NCI-H2227 (cell line): Measurements from ENCODE around the gene RAB25.
"Not testable (repeated sequence)": the region's sequence is repeated elsewhere in the genome, so short reads cannot be mapped to it uniquely, and the experiment has no call there.

Experiments
- DNase-seq: peaks from one replicate; lab custom pipeline; 2025; ENCODE audit not compliant: unreplicated experiment; lab: John Stamatoyannopoulos, UW

RAB25 gene

DNA sequence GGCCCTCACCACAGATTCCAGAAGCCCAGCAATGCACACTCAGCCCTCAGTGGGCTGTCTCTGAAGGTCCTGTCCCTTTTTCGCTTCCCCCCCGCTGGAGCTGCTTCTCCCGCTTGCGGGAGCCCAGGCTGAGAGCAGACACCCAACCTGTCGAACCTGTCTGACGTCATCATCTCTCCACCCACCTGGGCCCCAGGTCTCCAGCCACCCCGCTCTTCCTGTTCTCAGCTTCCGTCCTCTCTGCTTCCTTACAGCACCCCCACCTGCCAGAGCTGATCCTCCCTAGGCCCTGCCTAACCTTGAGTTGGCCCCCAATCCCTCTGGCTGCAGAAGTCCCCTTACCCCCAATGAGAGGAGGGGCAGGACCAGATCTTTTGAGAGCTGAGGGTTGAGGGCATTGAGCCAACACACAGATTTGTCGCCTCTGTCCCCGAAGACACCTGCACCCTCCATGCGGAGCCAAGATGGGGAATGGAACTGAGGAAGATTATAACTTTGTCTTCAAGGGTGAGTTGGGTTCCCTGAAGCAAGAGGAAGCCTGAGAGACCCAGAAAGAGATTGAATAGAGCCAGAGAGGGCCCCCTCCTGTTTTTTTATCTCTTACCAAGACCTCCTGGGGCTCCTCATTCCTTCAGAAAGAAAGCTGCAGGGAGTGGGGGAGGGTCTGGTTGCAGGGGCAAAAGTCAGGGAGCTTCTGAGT, at the start of gene RAB25:
Gene RAB25, plus strand, starts transcription at position 224 of the 700 bp plus-strand sequence. Its CDS starts 241 bp downstream, at position 465.
- no peak for DNase-seq

GRCh38 chr1:156012051-156012817, 48.7 kb upstream of the RAB25 start:
- no peak for DNase-seq

- no peak for DNase-seq
Observed at GRCh38 chr1:156014829-156015228, 46.1 kb upstream of the RAB25 start.

DNA sequence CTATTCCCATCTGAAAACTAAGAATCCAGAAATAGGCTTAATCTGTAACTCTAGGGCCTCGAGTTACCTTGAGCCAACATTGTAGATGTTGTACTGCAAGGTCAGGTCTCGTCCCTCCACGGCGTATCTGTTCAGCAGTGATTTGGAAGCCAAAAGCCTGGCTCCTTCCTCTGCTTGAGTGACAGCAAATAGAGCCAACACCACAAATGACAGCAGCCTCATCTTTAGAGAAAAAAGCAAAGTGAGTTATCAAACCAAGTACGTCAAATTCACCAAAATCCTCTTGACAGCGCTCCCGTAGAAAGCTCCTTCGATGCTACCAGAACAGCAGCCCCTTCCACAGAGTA, 41.0 kb upstream of the RAB25 start:
- no peak for DNase-seq

- peak; percentile 96 for DNase-seq
Observed at GRCh38 chr1:156020293-156021092, 40.5 kb upstream of the RAB25 start, which contains the start of gene SSR2. SSR2 (minus strand) TSS chr1:156020951; CDS start chr1:156020167, 784 bp downstream.

GRCh38 chr1:156021093-156021428, 39.9 kb upstream of the RAB25 start:
- DNase-seq, result no peak

- no peak for DNase-seq
Observed at GRCh38 chr1:156021954-156022353, 39.0 kb upstream of the RAB25 start.

DNA sequence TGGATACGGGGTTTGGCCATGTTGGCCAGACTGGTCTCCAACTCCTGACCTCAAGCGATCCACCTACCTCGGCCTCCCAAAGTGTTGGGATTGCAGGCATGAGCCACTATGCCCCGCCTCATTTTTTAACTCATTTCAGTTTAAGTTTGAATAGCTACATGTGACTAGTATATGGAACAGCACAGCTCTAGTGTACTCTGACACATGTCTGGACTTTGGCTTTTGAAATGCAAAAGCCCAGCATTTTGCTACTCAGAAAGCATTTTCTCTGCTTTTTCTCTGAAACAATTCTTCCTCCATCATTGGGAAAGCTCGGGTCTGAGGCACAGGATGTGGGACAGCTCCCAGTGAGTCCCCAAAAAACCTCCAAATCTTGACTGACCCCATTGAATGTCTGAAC, 36.2 kb upstream of the RAB25 start:
- DNase-seq, result no peak

GRCh38 chr1:156025876-156026275, 35.1 kb upstream of the RAB25 start:
- DNase-seq, result peak; percentile 70

GRCh38 chr1:156026588-156026987, 34.4 kb upstream of the RAB25 start:
- DNase-seq, result no peak

GRCh38 chr1:156033011-156033410, 27.9 kb upstream of the RAB25 start:
- DNase-seq, result no peak

DNA sequence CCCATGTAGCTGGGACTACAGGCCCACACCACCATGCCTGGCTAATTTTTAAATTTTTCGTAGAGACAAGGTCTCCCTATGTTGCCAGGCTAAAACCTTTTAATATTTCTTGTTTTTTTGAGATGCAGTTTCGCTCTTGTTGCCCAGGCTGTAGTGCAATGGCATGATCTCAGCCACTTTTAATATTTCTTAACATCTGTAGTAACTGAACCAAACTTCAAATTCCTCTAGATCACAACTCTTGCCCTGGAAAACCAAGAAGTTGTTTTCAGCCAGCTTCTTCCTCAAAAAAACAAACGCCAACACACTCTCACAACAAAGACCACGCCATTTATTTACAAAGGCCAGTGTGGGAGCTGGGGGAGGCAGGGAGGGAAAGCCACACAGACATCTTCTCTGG, 26.0 kb upstream of the RAB25 start:
- not testable (repeated sequence) for DNase-seq

GRCh38 chr1:156042828-156043227, 18.1 kb upstream of the RAB25 start:
- no peak for DNase-seq

DNA sequence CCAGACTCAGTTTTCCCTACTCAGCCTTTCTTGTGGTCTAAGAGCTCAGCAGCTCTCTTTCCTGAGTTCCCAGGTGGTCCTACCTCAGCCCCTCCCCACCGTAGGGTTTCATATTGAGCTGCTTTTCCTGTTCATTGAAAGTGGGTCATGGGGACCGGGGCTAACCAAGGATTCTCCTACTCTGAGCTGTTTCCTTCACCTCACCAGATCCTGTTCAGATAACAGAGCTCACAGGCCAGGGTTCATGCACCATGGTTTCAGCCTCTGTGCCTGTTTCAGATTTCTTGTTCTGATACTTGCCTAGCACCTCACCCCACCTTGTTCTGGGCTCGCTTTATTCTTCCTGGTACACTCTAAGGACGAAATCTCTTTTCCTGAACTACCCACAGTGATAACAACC, 15.9 kb upstream of the RAB25 start:
- no peak for DNase-seq

DNA sequence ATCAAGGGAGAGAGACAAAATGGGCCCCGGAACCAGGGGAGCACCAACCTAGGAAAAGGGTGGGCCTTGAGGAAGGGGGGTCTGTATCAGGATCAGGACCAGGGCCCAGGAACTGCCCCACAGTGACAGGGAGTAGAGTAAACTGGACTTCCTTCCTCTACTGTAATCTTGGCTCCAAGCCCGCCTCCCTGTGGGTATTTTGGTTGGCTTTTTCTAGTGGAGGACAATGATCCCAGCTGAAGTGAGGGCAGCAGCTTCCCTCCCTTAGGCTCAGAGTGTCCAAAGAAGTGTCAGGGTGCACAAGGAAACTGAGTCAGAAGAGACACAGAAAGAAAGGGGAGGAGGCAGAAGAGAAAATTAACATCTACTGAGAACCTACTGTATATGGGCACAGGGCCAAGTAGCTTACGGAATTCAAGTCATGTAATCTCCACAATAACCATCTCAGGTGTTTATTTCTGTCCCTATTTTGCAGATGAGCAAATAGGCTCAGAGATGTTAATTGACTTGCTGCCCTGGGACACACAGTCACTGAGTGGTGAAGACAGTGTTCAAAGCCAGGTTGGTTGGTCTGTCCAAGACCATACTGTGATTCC, 12.2 kb upstream of the RAB25 start:
- no peak for DNase-seq

DNA sequence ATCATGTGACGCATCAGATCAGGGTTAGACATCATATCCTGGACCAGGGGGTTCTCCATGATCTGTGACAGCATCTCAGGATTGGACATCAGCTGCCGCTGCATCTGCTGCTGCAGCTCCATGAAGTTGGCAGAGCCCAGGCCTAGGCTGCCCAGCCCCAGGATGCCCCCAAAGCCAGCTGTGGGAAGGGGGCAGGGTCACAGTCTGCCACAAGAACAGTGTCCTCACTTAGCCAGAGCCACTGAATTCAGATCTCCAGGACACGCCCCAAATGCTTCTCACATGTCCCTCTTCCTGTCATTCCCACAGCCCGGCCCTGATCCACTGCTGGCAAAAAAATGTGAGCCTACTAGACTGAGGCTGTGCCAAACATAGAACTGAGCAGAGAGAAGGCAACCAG, 10.6 kb upstream of the RAB25 start:
- no peak for DNase-seq

DNA sequence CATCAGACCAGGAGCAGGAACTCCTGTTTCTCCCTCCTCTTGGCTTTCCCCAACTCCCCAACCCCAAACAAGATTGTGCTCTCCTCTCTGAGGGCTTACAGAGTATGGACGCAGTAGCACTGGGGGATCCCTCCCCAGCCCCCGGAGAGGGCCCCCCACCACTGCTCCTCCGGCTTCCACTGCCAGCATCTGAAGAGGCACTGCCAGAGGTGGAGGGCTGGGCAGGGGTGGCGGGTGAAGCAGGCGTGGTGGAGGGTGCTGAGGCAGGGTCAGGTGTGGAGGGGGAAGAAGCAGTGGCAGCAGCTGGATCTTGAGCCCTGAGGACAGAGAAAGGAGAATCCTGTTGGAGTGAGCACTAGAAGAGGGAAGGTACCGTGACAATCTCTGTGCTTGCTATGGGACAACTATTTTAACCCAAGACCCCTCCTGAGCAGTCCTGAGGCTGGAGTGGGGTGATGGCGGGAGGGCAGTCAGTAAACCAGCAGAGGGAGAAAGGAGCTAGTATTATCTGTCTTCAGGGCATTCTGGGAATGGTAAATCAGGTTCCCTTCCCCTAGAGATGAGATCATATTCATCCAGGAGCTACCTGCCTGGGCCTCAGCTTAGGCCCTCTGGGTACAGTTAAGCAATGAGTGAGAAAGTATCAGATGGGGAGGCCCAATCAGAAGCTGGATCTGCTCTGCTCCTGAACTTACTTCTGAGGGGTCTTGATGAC, 9.8 kb upstream of the RAB25 start:
- DNase-seq, result no peak

DNA sequence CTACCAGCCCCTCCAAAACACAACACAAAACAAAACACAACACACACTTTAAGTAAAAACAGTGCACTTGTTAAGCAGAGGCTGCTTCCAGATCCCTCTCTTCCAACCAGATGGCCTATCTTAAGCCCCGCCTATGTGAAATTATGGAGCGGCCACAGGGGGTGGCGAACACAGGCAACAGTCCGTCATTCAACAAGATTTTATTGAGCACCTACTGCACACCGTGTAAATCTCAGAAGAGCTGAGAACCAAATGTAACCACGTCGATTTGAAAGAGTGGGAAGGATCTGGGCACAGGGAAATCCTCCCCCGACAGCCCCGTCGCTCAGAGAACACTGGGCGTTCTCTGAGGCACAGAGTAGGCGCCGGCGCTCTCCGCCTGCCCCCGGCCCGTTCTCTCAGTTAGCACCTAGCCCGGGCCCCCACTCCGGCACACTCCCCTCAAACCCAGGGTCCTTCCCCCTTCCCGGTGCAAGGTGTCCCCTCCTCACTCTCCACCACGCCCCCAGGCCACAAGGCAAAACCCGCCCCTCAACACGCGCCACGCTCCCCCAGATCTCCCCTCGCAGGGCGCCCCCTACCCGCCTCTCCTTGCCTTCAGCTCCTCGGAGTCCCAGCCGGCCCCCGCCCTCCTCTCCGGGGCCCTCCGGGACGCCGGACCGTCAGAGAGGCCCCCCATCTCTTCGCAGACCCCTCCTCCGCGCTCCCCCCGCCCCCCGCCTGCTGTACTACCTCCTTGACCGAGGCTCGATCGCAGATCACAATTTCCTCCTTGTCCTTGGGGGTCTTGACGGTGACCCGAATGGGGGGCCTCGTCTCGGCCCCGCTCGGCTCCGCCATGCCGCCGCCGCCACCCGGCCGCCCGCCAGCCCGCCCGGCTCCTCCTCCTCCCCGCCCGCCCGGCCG, 7.8 kb upstream of the RAB25 start:
- DNase-seq, result peak; percentile 83

GRCh38 chr1:156053768-156054499, 7.0 kb upstream of the RAB25 start, which contains the start of gene UBQLN4:
UBQLN4 (minus strand) TSS chr1:156053798; CDS start chr1:156053701, 97 bp downstream.
- peak; percentile 92 for DNase-seq
